ENCODE measurements around the gene ZBTB16. TPM values are rescaled to one million over a fixed set of nuclear protein-coding genes. Genes with fewer than 3 reads are reported as not detected.
A peak's percentile ranks its signal among the peaks of the same experiment; 100 is the strongest.

ZBTB16 gene
- total and polyA plus RNA-seq, 2 of the 13 experiments (the other 11 are each of a cell fraction or from before 2014, with no cell fraction given): not detected

DNA sequence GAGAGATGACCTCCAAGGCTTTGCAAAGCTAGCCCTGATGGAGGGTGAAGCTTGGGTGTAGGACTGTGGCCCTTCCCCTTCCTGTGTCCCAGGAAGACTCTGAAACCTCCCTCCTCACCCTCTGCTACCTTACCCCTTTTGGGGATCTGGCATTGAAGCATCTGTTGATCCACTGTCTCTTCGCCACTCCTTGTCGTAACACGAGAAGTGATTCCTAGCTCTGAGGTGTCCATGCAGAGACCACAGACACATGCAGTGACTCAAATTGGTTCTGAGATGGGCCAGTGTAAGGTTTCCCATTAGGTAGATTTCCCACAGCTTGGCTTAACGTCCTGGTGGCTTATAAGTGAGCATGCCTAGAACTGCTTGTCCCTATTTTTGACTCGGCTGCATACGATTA lies 101.4 kb downstream of the ZBTB16 start (continued):
- no peak for TF ChIP-seq ZNF678 (CRISPR knock-in tag; IDR thresholded peaks at IDR 0.05)

- H3K4me1 ChIP-seq (ENCODE audit: insufficient read depth, low read length): peaks cover 14% of the 10 kb centered on the region
- intact Hi-C loops (cut with micrococcal nuclease; ENCODE audit: unreplicated experiment): no loop called here
- BruUV-seq (replicated peaks): no TSS peak
Observed at GRCh38 chr11:114161486-114162250, 102.2 kb downstream of the ZBTB16 start.

DNA sequence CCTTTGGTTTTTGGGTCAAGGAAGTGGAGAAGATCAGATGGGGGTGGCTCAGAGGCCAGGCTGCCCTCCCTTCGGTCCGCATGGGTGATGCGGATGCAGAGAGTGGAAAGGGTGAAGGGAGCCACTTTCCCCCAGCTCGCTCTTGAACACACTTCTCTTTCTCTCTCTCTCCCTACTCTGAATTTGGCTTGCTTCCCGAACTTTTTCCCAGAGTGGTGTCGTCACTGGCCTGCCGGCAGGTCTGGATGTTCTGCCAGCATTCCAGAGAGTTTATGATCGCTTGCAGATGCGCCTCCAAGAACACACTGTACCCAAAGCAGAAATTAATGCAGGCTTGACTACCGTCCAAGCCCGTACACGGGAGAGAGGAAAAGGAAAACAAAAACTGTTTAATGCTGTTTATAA lies 103.2 kb downstream of the ZBTB16 start:
- Histone ChIP-seq H3K4me1 (ENCODE audit: insufficient read depth, low read length) (peaks cover 14% of the 10 kb centered on the region), H3K4me3 (replicated peaks in 1 of 3; ENCODE audit: insufficient read depth in 1 of 3, low read depth in 2 of 3, low read length in 3 of 3) (no peak overlapping the region)
- DNase-seq (ENCODE audit: low spot score): no peak

More at GRCh38 chr11:114161486-114162250, 102.2 kb downstream of the ZBTB16 start:
- Histone ChIP-seq H4K20me1 (ENCODE audit: insufficient read depth, low read length) (no peaks in the 10 kb centered on the region), H3K27me3 (ENCODE audit: control insufficient read depth in 1 of 2, insufficient read depth in 2 of 2, low read length in 2 of 2) (peaks cover 0 to 8% of the 10 kb centered on the region in 2 experiments; a peak in 3 of 5 replicates), H3K79me2 (ENCODE audit: insufficient read depth, low read length) (no peaks in the 10 kb centered on the region), H3K9ac (ENCODE audit: insufficient read depth, low read depth, low read length) (no peak overlapping the region), H3K36me3 (replicated peaks in 1 of 2; ENCODE audit: control insufficient read depth in 1 of 2, insufficient read depth in 2 of 2, low read length in 2 of 2) (no peaks in the 10 kb centered on the region), H3K27ac (ENCODE audit: extremely low read length, insufficient read depth, low read length) (no peak overlapping the region), H3K4me3 (replicated peaks in 1 of 3; ENCODE audit: insufficient read depth in 1 of 3, low read depth in 2 of 3, low read length in 3 of 3) (no peak overlapping the region), H3K9me3 (ENCODE audit: low read length) (no peaks in the 10 kb centered on the region), H3K4me2 (ENCODE audit: low read depth, low read length) (no peak overlapping the region), H2AFZ (ENCODE audit: low read length) (no peak overlapping the region)
- FAIRE-seq (no peak), ATAC-seq (no peak), DNase-seq (ENCODE audit: low spot score) (no peak)
- WGBS (ENCODE audit: low lambda C conversion rate): 63% methylated on average over 9 of the region's 9 CpGs
- in situ Hi-C loops (cut with HindIII; ENCODE audit: extremely low pct_ligation_motif_present, low pct_unique_long_range_greater_than_20kb): no loop called here
- TF ChIP-seq HNRNPL (IDR thresholded peaks at IDR 0.05; ENCODE audit: low read depth, low read length) (no peak), MIER2 (CRISPR knock-in tag; IDR thresholded peaks at IDR 0.05) (no peak), ZNF777 (CRISPR knock-in tag; IDR thresholded peaks at IDR 0.05) (no peak), PITX1 (CRISPR knock-in tag; IDR thresholded peaks at IDR 0.05) (no peak), ZNF788 (CRISPR knock-in tag; IDR thresholded peaks at IDR 0.05; ENCODE audit: borderline replicate concordance) (no peak), ZNF3 (CRISPR knock-in tag; IDR thresholded peaks at IDR 0.05) (no peak), CREM (IDR thresholded peaks at IDR 0.05) (no peak), CREM (CRISPR knock-in tag; IDR thresholded peaks at IDR 0.05) (no peak)
- ChIA-PET CTCF (ENCODE audit: low intra/inter-chr PET ratio, low total read pairs) (no interaction called here), POLR2A (no interaction called here)

More for the DNA sequence above, 103.2 kb downstream of the ZBTB16 start:
- POLR2A ChIA-PET: no interaction called here
- intact Hi-C loops (cut with micrococcal nuclease; ENCODE audit: unreplicated experiment) (no loop called here), in situ Hi-C loops (cut with HindIII; ENCODE audit: extremely low pct_ligation_motif_present, low pct_unique_long_range_greater_than_20kb) (no loop called here)
- no peak overlapping the region for H3K4me2 ChIP-seq (ENCODE audit: low read depth, low read length)
- no peaks in the 10 kb centered on the region for H4K20me1 ChIP-seq (ENCODE audit: insufficient read depth, low read length)
- H3K27ac ChIP-seq (ENCODE audit: extremely low read length, insufficient read depth, low read length): no peak overlapping the region
- no peak overlapping the region for H3K9ac ChIP-seq (ENCODE audit: insufficient read depth, low read depth, low read length)
- no peaks in the 10 kb centered on the region for H3K79me2 ChIP-seq (ENCODE audit: insufficient read depth, low read length)
- CTCF ChIA-PET (ENCODE audit: low intra/inter-chr PET ratio, low total read pairs): no interaction called here
- no TSS peak for BruUV-seq (replicated peaks)
- FAIRE-seq (no peak), ATAC-seq (no peak)
- no peaks in the 10 kb centered on the region for H3K9me3 ChIP-seq (ENCODE audit: low read length)
- H3K27me3 ChIP-seq (ENCODE audit: control insufficient read depth in 1 of 2, insufficient read depth in 2 of 2, low read length in 2 of 2): peaks cover 0 to 11% of the 10 kb centered on the region in 2 experiments; a peak in 3 of 5 replicates
- TF ChIP-seq HIVEP1 (CRISPR knock-in tag; IDR thresholded peaks at IDR 0.05) (no peak), ZNF614 (CRISPR knock-in tag; IDR thresholded peaks at IDR 0.05; ENCODE audit: borderline replicate concordance) (no peak), ZFP62 (CRISPR knock-in tag; IDR thresholded peaks at IDR 0.05) (no peak), CREB1 (IDR thresholded peaks at IDR 0.05) (0 out of 2 replicates have a peak, but pooled peaks have one; percentile 10), CREB1 (CRISPR knock-in tag; IDR thresholded peaks at IDR 0.05) (no peak), BRD4 (CRISPR knock-in tag; IDR thresholded peaks at IDR 0.05) (no peak), SMC3 (IDR thresholded peaks at IDR 0.05; ENCODE audit: low read length) (no peak)
- no peaks in the 10 kb centered on the region for H3K36me3 ChIP-seq (replicated peaks in 1 of 2; ENCODE audit: control insufficient read depth in 1 of 2, insufficient read depth in 2 of 2, low read length in 2 of 2)
- 24% methylated on average over 12 of the region's 12 CpGs for WGBS (ENCODE audit: low lambda C conversion rate)
- H2AFZ ChIP-seq (ENCODE audit: low read length): no peak overlapping the region

Measured in HepG2 (cell line).